Activated CD8-positive, alpha-beta T cell treated with anti-CD3 and anti-CD28 coated beads for 36 hours (primary cell): ENCODE data around the gene SDR42E1. TPM values are rescaled to one million over a fixed set of nuclear protein-coding genes. Genes with fewer than 3 reads are reported as not detected.
"Not testable (repeated sequence)": the region's sequence is repeated elsewhere in the genome, so short reads cannot be mapped to it uniquely, and the experiment has no call there.

Experiments used
- ATAC-seq: fragments of 200-7000 bp; cut with Tn5 transposase; one replicate; pipeline ENCODE4 v1.10.0; 2021; ENCODE audit warnings: mild to moderate bottlenecking, moderate library complexity
- CTCF ChIA-PET: fragments of 350-600 bp; sonication (Branson Sonifier 250); formaldehyde crosslinking; loops from one replicate; lab custom pipeline; 2021; ENCODE audit warnings: antibody characterized with exemption; lab: Charles Lee
- POLR2A ChIA-PET: fragments of 350-600 bp; sonication (Branson Sonifier 250); formaldehyde crosslinking; loops from one replicate; lab custom pipeline; 2021; ENCODE audit warnings: antibody characterized with exemption; lab: Charles Lee
- DNase-seq: peaks from one replicate; pipeline ENCODE4 v3.0.0-alpha.2; 2020
- H3K27ac Mint-ChIP-seq: one replicate; pipeline ENCODE4 v1.8.0; 2021; ENCODE audit warnings: mild to moderate bottlenecking, mixed read lengths
- H3K27me3 Mint-ChIP-seq: one replicate; pipeline ENCODE4 v1.8.0; 2021; ENCODE audit warnings: mixed read lengths
- H3K36me3 Mint-ChIP-seq: one replicate; pipeline ENCODE4 v1.8.0; 2021; ENCODE audit warnings: low read depth, mixed read lengths
- H3K4me1 Mint-ChIP-seq: one replicate; pipeline ENCODE4 v1.8.0; 2021; ENCODE audit warnings: low read depth, mixed read lengths
- H3K4me3 Mint-ChIP-seq: one replicate; pipeline ENCODE4 v1.8.0; 2021; ENCODE audit warnings: mild to moderate bottlenecking, moderate library complexity, mixed read lengths
- H3K9me3 Mint-ChIP-seq: one replicate; pipeline ENCODE4 v1.8.0; 2021; ENCODE audit warnings: mixed read lengths
- CTCF ChIP-seq: fragments of 200-600 bp; IDR thresholded peaks from one replicate; pipeline ENCODE4 v1.8.0; 2022; ENCODE audit warnings: antibody characterized with exemption, mild to moderate bottlenecking
- intact Hi-C: fragments of 100-400 bp; cut with micrococcal nuclease; formaldehyde crosslinking; loops from one replicate; pipeline ENCODE4 v1.10.0; 2022
- total RNA-seq, 2 experiments: library from RNA; stranded (reverse); gene quantifications; one replicate each; pipeline ENCODE4 v1.2.3, GENCODE V29; 2021

SDR42E1 gene
- total RNA-seq, 2 experiments from 2014 or later: 7.1 to 9.2 TPM

- H3K36me3 Mint-ChIP-seq: peaks cover 3% of the 10 kb centered on the region
- H3K4me1 Mint-ChIP-seq: peaks cover 4% of the 10 kb centered on the region
- no peaks in the 10 kb centered on the region for H3K27me3 Mint-ChIP-seq
- intact Hi-C loops: no loop called here
- ChIA-PET CTCF (no interaction called here), POLR2A (no interaction called here)
- ATAC-seq: no peak
- TF ChIP-seq CTCF: no peak
- H3K27ac Mint-ChIP-seq: no peak overlapping the region
- H3K9me3 Mint-ChIP-seq: no peaks in the 10 kb centered on the region
- no peak overlapping the region for H3K4me3 Mint-ChIP-seq
- no peak for DNase-seq
Observed at GRCh38 chr16:81992859-81993258, 18.4 kb downstream of the SDR42E1 start.

- CTCF ChIA-PET: interaction anchor here (1.5 kb wide), 1 partner anchor 16 kb away, joined by 3 read pairs; no protein-coding TSS in a partner anchor
- Mint-ChIP-seq H3K36me3 (no peaks in the 10 kb centered on the region), H3K9me3 (no peaks in the 10 kb centered on the region), H3K27ac (no peak overlapping the region), H3K27me3 (peaks cover 3% of the 10 kb centered on the region), H3K4me3 (no peak overlapping the region), H3K4me1 (no peaks in the 10 kb centered on the region)
- ATAC-seq (no peak), DNase-seq (no peak)
- intact Hi-C loops: no loop called here
- no peak for TF ChIP-seq CTCF
- POLR2A ChIA-PET: no interaction called here
Observed at GRCh38 chr16:81987706-81988105, 23.6 kb downstream of the SDR42E1 start.

GRCh38 chr16:81987121-81987520, 24.1 kb downstream of the SDR42E1 start:
- Mint-ChIP-seq H3K27ac (no peak overlapping the region), H3K27me3 (peaks cover 3% of the 10 kb centered on the region), H3K4me3 (no peak overlapping the region), H3K4me1 (no peaks in the 10 kb centered on the region), H3K9me3 (no peaks in the 10 kb centered on the region), H3K36me3 (no peaks in the 10 kb centered on the region)
- intact Hi-C loops: no loop called here
- POLR2A ChIA-PET: no interaction called here
- ATAC-seq (no peak), DNase-seq (no peak)
- TF ChIP-seq CTCF: no peak
- CTCF ChIA-PET: interaction anchor here (1.5 kb wide), 1 partner anchor 17 kb away, joined by 3 read pairs; no protein-coding TSS in a partner anchor

GRCh38 chr16:81977335-81977942, 33.8 kb downstream of the SDR42E1 start:
- DNase-seq, POLR2A ChIA-PET, H3K4me3 Mint-ChIP-seq, H3K4me1 Mint-ChIP-seq, H3K36me3 Mint-ChIP-seq, H3K27ac Mint-ChIP-seq, intact Hi-C loops, ATAC-seq, H3K27me3 Mint-ChIP-seq: not testable (repeated sequence)
- H3K9me3 Mint-ChIP-seq: peaks cover 10% of the 10 kb centered on the region
- CTCF ChIA-PET: interaction anchor here (1.1 kb wide), 1 partner anchor 91 kb away, joined by 4 read pairs; no protein-coding TSS in a partner anchor

GRCh38 chr16:81975637-81976036, 35.6 kb downstream of the SDR42E1 start:
- CTCF ChIA-PET: no interaction called here
- H3K36me3 Mint-ChIP-seq: peaks cover 2% of the 10 kb centered on the region
- H3K27ac Mint-ChIP-seq: no peak overlapping the region
- TF ChIP-seq CTCF: no peak
- no peak overlapping the region for H3K4me3 Mint-ChIP-seq
- ATAC-seq: no peak
- no peaks in the 10 kb centered on the region for H3K4me1 Mint-ChIP-seq
- intact Hi-C loops: no loop called here
- H3K9me3 Mint-ChIP-seq: peaks cover 10% of the 10 kb centered on the region
- DNase-seq: no peak
- H3K27me3 Mint-ChIP-seq: peaks cover 7% of the 10 kb centered on the region
- POLR2A ChIA-PET: no interaction called here
